Measurements from ENCODE around the gene NTPCR.

DNA sequence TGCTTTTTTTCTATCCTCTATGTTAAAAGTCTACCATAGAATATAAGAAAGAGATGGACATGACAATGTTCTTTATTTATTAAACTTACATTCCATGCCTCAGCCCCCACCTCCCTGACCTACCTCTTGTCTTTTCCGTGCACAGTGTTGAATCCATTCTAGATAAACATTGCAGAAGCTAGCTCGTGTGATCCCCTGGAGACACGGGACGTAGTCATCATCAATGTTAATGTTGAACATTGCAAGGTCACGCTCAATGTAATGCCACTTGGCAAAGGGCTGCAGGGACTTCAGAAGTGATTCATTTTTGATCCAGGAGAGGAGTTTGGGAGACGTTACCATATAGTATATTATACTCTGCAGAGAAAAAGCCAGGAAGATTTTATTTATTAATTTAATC, 66.4 kb downstream of the NTPCR start:
- TF ChIP-seq ELF1 (IDR thresholded peaks at IDR 0.05; ENCODE audit: borderline replicate concordance, low read depth) (no peak), SRF (IDR thresholded peaks at IDR 0.05; ENCODE audit: low read depth) (no peak), YY1 (IDR thresholded peaks at IDR 0.05; ENCODE audit: extremely low read depth, insufficient replicate concordance, low read depth, low read length) (no peak), EZH2 (IDR thresholded peaks at IDR 0.05) (no peak), EGR1 (IDR thresholded peaks at IDR 0.05; ENCODE audit: low read depth) (no peak)
- TF ChIP-seq, protein P1, sequence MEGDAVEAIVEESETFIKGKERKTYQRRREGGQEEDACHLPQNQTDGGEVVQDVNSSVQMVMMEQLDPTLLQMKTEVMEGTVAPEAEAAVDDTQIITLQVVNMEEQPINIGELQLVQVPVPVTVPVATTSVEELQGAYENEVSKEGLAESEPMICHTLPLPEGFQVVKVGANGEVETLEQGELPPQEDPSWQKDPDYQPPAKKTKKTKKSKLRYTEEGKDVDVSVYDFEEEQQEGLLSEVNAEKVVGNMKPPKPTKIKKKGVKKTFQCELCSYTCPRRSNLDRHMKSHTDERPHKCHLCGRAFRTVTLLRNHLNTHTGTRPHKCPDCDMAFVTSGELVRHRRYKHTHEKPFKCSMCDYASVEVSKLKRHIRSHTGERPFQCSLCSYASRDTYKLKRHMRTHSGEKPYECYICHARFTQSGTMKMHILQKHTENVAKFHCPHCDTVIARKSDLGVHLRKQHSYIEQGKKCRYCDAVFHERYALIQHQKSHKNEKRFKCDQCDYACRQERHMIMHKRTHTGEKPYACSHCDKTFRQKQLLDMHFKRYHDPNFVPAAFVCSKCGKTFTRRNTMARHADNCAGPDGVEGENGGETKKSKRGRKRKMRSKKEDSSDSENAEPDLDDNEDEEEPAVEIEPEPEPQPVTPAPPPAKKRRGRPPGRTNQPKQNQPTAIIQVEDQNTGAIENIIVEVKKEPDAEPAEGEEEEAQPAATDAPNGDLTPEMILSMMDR (IDR thresholded peaks at IDR 0.05 in 2 of 3, conservative IDR thresholded peaks at IDR 0.05 in 1 of 3; ENCODE audit: borderline replicate concordance in 1 of 3, insufficient read depth in 1 of 3, low read depth in 2 of 3, low read length in 2 of 3) = no peak

Data from HCT116 (cell line).